H1 (cell line): ENCODE results near the gene VPS13D. TPM values are rescaled to one million over a fixed set of nuclear protein-coding genes. Genes with fewer than 3 reads are reported as not detected.

Source experiments
- CTCF ChIA-PET: fragments of 300-600 bp; sonication (Branson Sonifier 250); formaldehyde crosslinking; loops from one replicate; lab custom pipeline; 2021; ENCODE audit not compliant: partially characterized antibody; lab: Charles Lee
- POLR2A ChIA-PET: fragments of 300-600 bp; sonication (Branson Sonifier 250); formaldehyde crosslinking; loops from one replicate; lab custom pipeline; 2021; ENCODE audit warnings: inconsistent platforms; ENCODE audit not compliant: partially characterized antibody; lab: Charles Lee
- DNase-seq, 2 experiments: peaks; one replicate each; pipeline versions ENCODE4 v3.0.0 to v3.0.0-alpha.2; 2010 to 2022; ENCODE audit warnings: low spot score in 2 of 2, low read depth in 1 of 2, mixed read lengths in 1 of 2
- FAIRE-seq: peaks from 2 replicates; lab custom pipeline; 2011; peaks lifted over from hg19 to GRCh38; lab: Jason Lieb, UNC
- H2AFZ ChIP-seq: 2 replicates; pipeline ENCODE4 v1.8.1; 2012; ENCODE audit warnings: low read length, inconsistent platforms
- H2AK5ac ChIP-seq: 2 replicates; pipeline ENCODE4 v1.6.1; 2013; ENCODE audit warnings: low read depth, low read length
- H2BK120ac ChIP-seq: replicated peaks from 2 replicates; pipeline ENCODE3; 2013; ENCODE audit warnings: low read depth, low read length, inconsistent platforms
- H2BK12ac ChIP-seq: 2 replicates; pipeline ENCODE4 v1.6.1; 2013; ENCODE audit warnings: low read depth, low read length
- H2BK15ac ChIP-seq: 2 replicates; pipeline ENCODE4 v1.6.1; 2013; ENCODE audit warnings: low read length
- H2BK20ac ChIP-seq: 2 replicates; pipeline ENCODE4 v1.6.1; 2013; ENCODE audit warnings: low read length
- H2BK5ac ChIP-seq: 2 replicates; pipeline ENCODE4 v1.6.1; 2013; ENCODE audit warnings: low read depth, low read length
- H3K14ac ChIP-seq: 2 replicates; pipeline ENCODE4 v1.6.1; 2013; ENCODE audit warnings: inconsistent platforms; ENCODE audit not compliant: insufficient read length
- H3K18ac ChIP-seq: 2 replicates; pipeline ENCODE4 v1.6.1; 2013; ENCODE audit warnings: low read length; ENCODE audit errors: extremely low read depth
- H3K23ac ChIP-seq: 2 replicates; pipeline ENCODE4 v1.6.1; 2013; ENCODE audit warnings: inconsistent platforms; ENCODE audit not compliant: insufficient read length
- H3K23me2 ChIP-seq: 2 replicates; pipeline ENCODE4 v1.6.1; 2013; ENCODE audit warnings: low read depth, low read length
- H3K27ac ChIP-seq: 2 replicates; pipeline ENCODE4 v1.6.1; 2011; ENCODE audit warnings: low read depth, low read length, inconsistent platforms
- H3K27me3 ChIP-seq, 4 experiments: replicated peaks in 1 of 4; 1 replicate in 1 of 4; 2 replicates in 3 of 4; pipeline versions ENCODE4 v1.6.1 to v1.8.1; 2011 to 2013; ENCODE audit warnings: low read length in 3 of 4, mild to moderate bottlenecking in 3 of 4, inconsistent platforms in 2 of 4, mixed read lengths in 2 of 4, moderate library complexity in 1 of 4; ENCODE audit not compliant: control insufficient read depth in 3 of 4, insufficient read depth in 3 of 4; ENCODE audit errors: extremely low read depth in 1 of 4
- H3K36me3 ChIP-seq, 4 experiments: 2 replicates each; pipeline versions ENCODE4 v1.6.1 to v1.8.1; 2011 to 2013; ENCODE audit warnings: mild to moderate bottlenecking in 4 of 4, low read length in 3 of 4, moderate library complexity in 2 of 4, control low read depth in 1 of 4, inconsistent platforms in 1 of 4; ENCODE audit not compliant: insufficient read depth in 4 of 4, control insufficient read depth in 2 of 4
- H3K4ac ChIP-seq: replicated peaks from 2 replicates; pipeline ENCODE3; 2013; ENCODE audit warnings: low read length, low read depth, mixed read lengths, inconsistent platforms; ENCODE audit not compliant: insufficient read length
- H3K4me1 ChIP-seq, 4 experiments: replicated peaks in 1 of 4; 1 replicate in 1 of 4; 2 replicates in 3 of 4; pipeline versions ENCODE4 v1.6.1 to v1.8.1; 2011 to 2013; ENCODE audit warnings: low read length in 3 of 4, inconsistent platforms in 2 of 4, mixed read lengths in 1 of 4; ENCODE audit not compliant: insufficient read depth in 4 of 4, control insufficient read depth in 3 of 4
- H3K4me2 ChIP-seq, 2 experiments: 2 replicates each; pipeline versions ENCODE4 v1.6.1 to v1.8.1; 2011 to 2013; ENCODE audit warnings: low read depth in 2 of 2, low read length in 2 of 2, control low read depth in 1 of 2, inconsistent platforms in 1 of 2, mild to moderate bottlenecking in 1 of 2; ENCODE audit not compliant: insufficient read depth in 1 of 2
- H3K4me3 ChIP-seq, 4 experiments: fragments of 200-600, 300-600 bp in 1 of 4; sonication (generic), shearing (Covaris generic), sonication (Bioruptor Twin) in 1 of 4; 2 replicates each; pipeline versions ENCODE4 v1.5.1 to v1.8.1; 2011 to 2016; ENCODE audit warnings: low read length in 4 of 4, low read depth in 3 of 4, control low read depth in 2 of 4, inconsistent platforms in 2 of 4, mild to moderate bottlenecking in 2 of 4, mixed read lengths in 1 of 4, moderate library complexity in 1 of 4; ENCODE audit not compliant: insufficient read depth in 2 of 4; ENCODE audit errors: extremely low read depth in 1 of 4
- H3K56ac ChIP-seq: replicated peaks from 2 replicates; pipeline ENCODE3; 2013; ENCODE audit warnings: low read depth, mild to moderate bottlenecking, mixed read lengths, low read length, inconsistent platforms; ENCODE audit not compliant: insufficient read length
- H3K79me1 ChIP-seq: 2 replicates; pipeline ENCODE4 v1.6.1; 2013; ENCODE audit warnings: low read depth, low read length, control low read depth
- H3K79me2 ChIP-seq, 2 experiments: 2 replicates each; pipeline versions ENCODE4 v1.6.1 to v1.8.1; 2012 to 2013; ENCODE audit warnings: low read length in 2 of 2, mild to moderate bottlenecking in 2 of 2, inconsistent platforms in 1 of 2; ENCODE audit not compliant: insufficient read depth in 2 of 2, control insufficient read depth in 1 of 2
- H3K9ac ChIP-seq, 4 experiments: replicated peaks in 1 of 4; 1 replicate in 1 of 4; 2 replicates in 3 of 4; pipeline versions ENCODE4 v1.6.1 to v1.8.1; 2011 to 2013; ENCODE audit warnings: low read depth in 3 of 4, low read length in 3 of 4, control low read depth in 2 of 4, mild to moderate bottlenecking in 2 of 4, moderate library complexity in 2 of 4, inconsistent platforms in 1 of 4; ENCODE audit errors: extremely low read depth in 1 of 4
- H3K9me3 ChIP-seq, 2 experiments: 2 replicates each; pipeline versions ENCODE4 v1.6.1 to v1.8.1; 2012 to 2013; ENCODE audit warnings: mild to moderate bottlenecking in 2 of 2, moderate library complexity in 2 of 2, control low read depth in 1 of 2, inconsistent platforms in 1 of 2, low read depth in 1 of 2, low read length in 1 of 2, mixed read lengths in 1 of 2; ENCODE audit not compliant: insufficient read depth in 2 of 2
- H4K20me1 ChIP-seq, 2 experiments: replicated peaks in 1 of 2; 2 replicates each; pipeline versions ENCODE3 to v1.8.1; 2011 to 2013; ENCODE audit warnings: inconsistent platforms in 2 of 2, low read length in 2 of 2, mild to moderate bottlenecking in 1 of 2; ENCODE audit not compliant: insufficient read depth in 2 of 2, control insufficient read depth in 1 of 2
- H4K5ac ChIP-seq: 2 replicates; pipeline ENCODE4 v1.6.1; 2013; ENCODE audit warnings: low read length, low read depth, mixed read lengths, inconsistent platforms; ENCODE audit not compliant: insufficient read length
- H4K8ac ChIP-seq: 2 replicates; pipeline ENCODE4 v1.8.0; 2013; ENCODE audit warnings: mild to moderate bottlenecking, moderate library complexity, low read length, inconsistent platforms; ENCODE audit not compliant: insufficient read depth; ENCODE audit errors: extremely low read depth
- H4K91ac ChIP-seq: replicated peaks from 2 replicates; pipeline ENCODE3; 2013; ENCODE audit warnings: low read length, mixed read lengths, inconsistent platforms; ENCODE audit not compliant: insufficient read length
- RAD21 ChIP-seq, 2 experiments: IDR thresholded peaks in 1 of 2; conservative IDR thresholded peaks in 1 of 2; 2 replicates each; pipeline ENCODE4 v1.6.1; 2011; ENCODE audit warnings: low read depth in 2 of 2, low read length in 2 of 2, improper control_type of control experiment in 1 of 2, inconsistent platforms in 1 of 2, mild to moderate bottlenecking in 1 of 2, moderate library complexity in 1 of 2
- SIN3A ChIP-seq, 2 experiments: IDR thresholded peaks in 1 of 2; conservative IDR thresholded peaks in 1 of 2; 2 replicates each; pipeline ENCODE4 v1.6.1; 2011 to 2012; ENCODE audit warnings: low read length in 2 of 2, improper control_type of control experiment in 1 of 2, low read depth in 1 of 2, mild to moderate bottlenecking in 1 of 2
- WGBS, 2 experiments: shearing (Covaris generic) in 1 of 2; methylation state at CpG; one replicate each; pipeline versions ENCODE4 v1.1.6 to v1.1.7; 2013 to 2015; ENCODE audit warnings: low lambda C conversion rate in 2 of 2, mixed read lengths in 2 of 2, inconsistent platforms in 1 of 2, low coverage in 1 of 2, missing lambda C conversion rate in 1 of 2; ENCODE audit not compliant: insufficient replicate concordance in 2 of 2, insufficient coverage in 1 of 2, insufficient read length in 1 of 2; ENCODE audit errors: extremely low coverage in 1 of 2, missing lambda C conversion rate in 1 of 2; 5-methylcytosine and 5-hydroxymethylcytosine counted together
- polyA plus RNA-seq, 7 experiments: library from polyadenylated mRNA; depleted of rRNA in 3 of 7; stranded (reverse) in 5 of 7; unstranded in 2 of 7; fragments of >200 nt in 5 of 7; fragments of 200-250 nt in 2 of 7; gene quantifications; 1 replicate in 5 of 7; 2 replicates in 1 of 7; 4 replicates in 1 of 7; pipeline versions ENCODE4 v1.2.1 to v1.2.3, GENCODE V29; 2011 to 2013; ENCODE audit warnings: missing spikeins in 2 of 7, mixed read lengths in 2 of 7
- total RNA-seq: library from RNA; stranded (reverse); fragmentation: NEBNext Ultra II Directional; extraction: Animal tissue kit (Norgen Biotek cat#: 25700); gene quantifications from 2 replicates; pipeline ENCODE4 v1.2.1, GENCODE V29; 2021
- TF ChIP-seq, protein P1 (sequence below), 3 experiments: IDR thresholded peaks; 1 replicate in 2 of 3; 2 replicates in 1 of 3; pipeline versions ENCODE4 v1.5.1 to v1.6.1; 2011; ENCODE audit warnings: low read length in 3 of 3, mild to moderate bottlenecking in 3 of 3, inconsistent platforms in 2 of 3, low read depth in 1 of 3, moderate library complexity in 1 of 3; ENCODE audit not compliant: insufficient read depth in 1 of 3; ENCODE audit errors: control extremely low read depth in 1 of 3

Gene VPS13D
- total and polyA plus RNA-seq, 2 of the 8 experiments (the other 6 are each of a cell fraction or from before 2014, with no cell fraction given): 10.9 to 31.2 TPM

DNA sequence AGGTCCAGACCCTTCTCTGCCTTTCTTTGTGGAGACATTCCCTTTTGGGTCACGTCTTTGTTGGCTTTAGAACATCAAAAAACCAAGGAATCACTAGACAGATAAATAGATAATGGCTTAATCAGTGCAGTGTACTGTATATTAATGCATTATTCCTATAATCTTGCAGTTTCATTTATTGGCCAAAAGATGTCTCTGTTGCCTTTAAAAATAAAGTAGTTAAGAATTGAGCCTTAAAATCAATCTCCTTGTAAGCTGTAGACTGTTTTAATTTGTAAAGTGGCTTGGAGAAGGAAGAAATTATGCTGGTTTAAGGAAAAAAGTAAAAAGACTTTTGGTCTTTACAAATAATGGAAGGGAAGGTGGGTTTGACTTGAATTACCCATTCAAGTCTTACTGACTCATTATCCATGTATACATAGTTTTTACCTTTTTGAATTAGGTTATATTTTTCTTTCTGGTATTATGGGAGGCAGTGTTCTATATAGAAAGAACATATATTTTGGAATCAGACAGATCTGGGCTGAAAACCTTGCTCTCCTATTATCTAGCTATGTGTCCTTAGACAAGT is 84.6 kb downstream of the VPS13D start:
- DNase-seq: no peak
- Histone ChIP-seq H4K20me1 (no peaks in the 10 kb centered on the region), H2AFZ (no peak overlapping the region), H3K56ac (no peak overlapping the region), H2BK120ac (no peak overlapping the region), H3K4me1 (0 out of 7 replicates have a peak, but pooled peaks cover 0 to 2% (median 0%) of the 10 kb centered on the region in 4 experiments), H3K4ac (no peak overlapping the region), H2BK5ac (no peak overlapping the region), H3K9me3 (no peaks in the 10 kb centered on the region), H2BK12ac (no peak overlapping the region), H3K14ac (no peak overlapping the region), H2BK15ac (no peak overlapping the region), H3K18ac (no peak overlapping the region), H3K23ac (no peak overlapping the region), H4K5ac (no peak overlapping the region), H4K8ac (no peak overlapping the region), H3K9ac (no peak overlapping the region), H2AK5ac (no peak overlapping the region), H2BK20ac (no peak overlapping the region), H4K91ac (no peak overlapping the region), H3K27me3 (no peaks in the 10 kb centered on the region), H3K4me3 (no peak overlapping the region), H3K36me3 (peaks cover 3 to 24% (median 19%) of the 10 kb centered on the region in 4 experiments), H3K79me1 (no peaks in the 10 kb centered on the region), H3K23me2 (no peaks in the 10 kb centered on the region), H3K27ac (no peak overlapping the region), H3K79me2 (no peaks in the 10 kb centered on the region), H3K4me2 (no peak overlapping the region)
- no peak for FAIRE-seq
- ChIA-PET POLR2A (no interaction called here), CTCF (interaction anchor here (0.8 to 6.6 kb wide), 7 partner anchors 9 to 345 kb away, joined by 3 to 31 read pairs (median 4); no protein-coding TSS in a partner anchor)
- 80% methylated on average over 1 of the region's 1 CpG; no CpG with 5 or more reads in 1 of the 2 experiments for WGBS, 2 experiments
- TF ChIP-seq RAD21 (IDR thresholded peaks at IDR 0.05 in 1 of 2, conservative IDR thresholded peaks at IDR 0.05 in 1 of 2; ENCODE audit: low read depth in 2 of 2, low read length in 2 of 2) (peak in 1 of 2 experiments; percentile 28; a peak in 3 of 4 replicates), SIN3A (conservative IDR thresholded peaks at IDR 0.05 in 1 of 2, IDR thresholded peaks at IDR 0.05 in 1 of 2; ENCODE audit: low read depth in 1 of 2, low read length in 2 of 2) (no peak)
- TF ChIP-seq, protein P1, sequence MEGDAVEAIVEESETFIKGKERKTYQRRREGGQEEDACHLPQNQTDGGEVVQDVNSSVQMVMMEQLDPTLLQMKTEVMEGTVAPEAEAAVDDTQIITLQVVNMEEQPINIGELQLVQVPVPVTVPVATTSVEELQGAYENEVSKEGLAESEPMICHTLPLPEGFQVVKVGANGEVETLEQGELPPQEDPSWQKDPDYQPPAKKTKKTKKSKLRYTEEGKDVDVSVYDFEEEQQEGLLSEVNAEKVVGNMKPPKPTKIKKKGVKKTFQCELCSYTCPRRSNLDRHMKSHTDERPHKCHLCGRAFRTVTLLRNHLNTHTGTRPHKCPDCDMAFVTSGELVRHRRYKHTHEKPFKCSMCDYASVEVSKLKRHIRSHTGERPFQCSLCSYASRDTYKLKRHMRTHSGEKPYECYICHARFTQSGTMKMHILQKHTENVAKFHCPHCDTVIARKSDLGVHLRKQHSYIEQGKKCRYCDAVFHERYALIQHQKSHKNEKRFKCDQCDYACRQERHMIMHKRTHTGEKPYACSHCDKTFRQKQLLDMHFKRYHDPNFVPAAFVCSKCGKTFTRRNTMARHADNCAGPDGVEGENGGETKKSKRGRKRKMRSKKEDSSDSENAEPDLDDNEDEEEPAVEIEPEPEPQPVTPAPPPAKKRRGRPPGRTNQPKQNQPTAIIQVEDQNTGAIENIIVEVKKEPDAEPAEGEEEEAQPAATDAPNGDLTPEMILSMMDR (IDR thresholded peaks at IDR 0.05; ENCODE audit: control extremely low read depth in 1 of 3, insufficient read depth in 1 of 3, low read depth in 1 of 3, low read length in 3 of 3): peak in 1 of 3 experiments; percentile 28; a peak in 1 of 4 replicates
